Fibroblast of skin of left quadriceps (primary cell): ENCODE results near the gene KCNJ11.

Source experiments
- DNase-seq, 2 experiments: peaks; one replicate each; pipeline ENCODE4 v3.0.0-alpha.2; 2013; ENCODE audit warnings: low read depth in 2 of 2

Gene KCNJ11

DNA sequence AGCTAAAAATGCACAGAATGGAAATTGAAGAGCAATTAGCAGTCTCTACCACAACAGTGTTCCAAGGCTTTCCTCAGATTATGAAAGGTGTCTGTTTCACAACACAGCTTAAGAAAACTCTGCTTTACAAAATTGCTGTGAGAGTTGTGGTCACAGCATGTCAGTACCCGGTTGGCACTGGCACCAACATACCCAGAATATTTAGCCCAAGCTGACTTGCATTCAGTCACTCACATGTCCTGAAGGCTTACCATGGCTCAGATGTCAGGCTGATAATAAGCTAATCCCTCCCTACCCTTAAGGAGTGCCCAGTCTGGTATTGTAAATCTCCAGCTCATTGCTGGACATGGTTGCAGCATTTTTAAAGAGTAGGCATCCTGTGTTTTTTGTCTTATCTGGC is 22.0 kb downstream of the KCNJ11 start:
- DNase-seq = no peak

DNA sequence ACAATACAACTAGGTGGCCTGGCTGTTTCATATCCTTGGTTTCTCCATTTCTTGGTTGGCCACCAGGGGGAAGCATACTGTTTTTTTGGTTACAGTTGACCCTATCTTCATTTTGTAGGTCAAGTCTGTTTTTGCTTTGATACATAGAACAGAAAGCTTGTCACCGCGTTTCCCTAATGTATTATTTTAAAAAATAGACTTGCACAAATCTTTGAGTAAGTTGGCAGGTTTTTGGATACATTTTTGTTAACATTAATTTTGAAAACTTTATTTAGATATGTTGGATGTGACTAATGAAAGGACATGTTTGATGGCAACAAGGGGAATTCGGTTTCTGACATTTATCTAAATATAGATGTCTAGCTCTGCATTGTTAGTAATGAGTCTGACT is 33.9 kb downstream of the KCNJ11 start:
- DNase-seq = peak; percentile 35 to 36

DNA sequence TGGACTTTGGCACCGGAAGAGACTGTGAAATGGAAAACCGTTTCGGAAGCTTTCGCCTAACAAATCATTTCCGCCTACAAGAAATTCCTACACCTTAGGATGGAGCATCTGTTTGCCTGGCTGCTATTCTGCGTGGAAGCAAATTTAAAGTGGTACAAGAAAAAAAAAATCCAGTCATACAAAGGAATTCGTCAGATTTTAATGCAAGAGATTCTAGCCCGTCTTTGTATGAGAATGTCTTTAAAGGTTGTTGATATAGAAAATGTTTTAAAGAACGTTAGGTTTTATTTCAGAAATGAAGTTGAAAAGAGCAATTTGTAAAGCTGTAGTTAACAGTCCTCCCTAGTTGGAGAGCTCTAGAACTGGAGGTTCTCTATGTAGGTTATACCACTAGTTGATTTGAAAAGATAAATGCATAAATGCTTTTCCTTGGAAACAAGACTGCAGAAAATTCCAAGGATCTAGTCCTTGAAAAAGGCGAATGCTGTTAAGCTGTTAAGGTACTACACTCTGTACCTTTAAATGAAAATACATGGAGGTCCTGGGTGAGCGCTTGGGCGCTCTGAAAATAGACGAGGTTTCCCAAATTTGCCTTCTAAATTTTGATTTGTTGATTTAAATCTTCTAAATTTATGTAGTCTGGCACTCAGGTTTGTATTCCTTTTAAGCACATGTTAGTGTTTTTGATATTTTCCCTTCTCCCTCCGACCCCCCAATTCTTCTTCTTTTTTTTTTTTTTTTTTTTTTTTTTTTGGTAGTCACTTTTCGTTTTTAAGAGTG is 34.4 kb downstream of the KCNJ11 start:
- DNase-seq = no peak

DNA sequence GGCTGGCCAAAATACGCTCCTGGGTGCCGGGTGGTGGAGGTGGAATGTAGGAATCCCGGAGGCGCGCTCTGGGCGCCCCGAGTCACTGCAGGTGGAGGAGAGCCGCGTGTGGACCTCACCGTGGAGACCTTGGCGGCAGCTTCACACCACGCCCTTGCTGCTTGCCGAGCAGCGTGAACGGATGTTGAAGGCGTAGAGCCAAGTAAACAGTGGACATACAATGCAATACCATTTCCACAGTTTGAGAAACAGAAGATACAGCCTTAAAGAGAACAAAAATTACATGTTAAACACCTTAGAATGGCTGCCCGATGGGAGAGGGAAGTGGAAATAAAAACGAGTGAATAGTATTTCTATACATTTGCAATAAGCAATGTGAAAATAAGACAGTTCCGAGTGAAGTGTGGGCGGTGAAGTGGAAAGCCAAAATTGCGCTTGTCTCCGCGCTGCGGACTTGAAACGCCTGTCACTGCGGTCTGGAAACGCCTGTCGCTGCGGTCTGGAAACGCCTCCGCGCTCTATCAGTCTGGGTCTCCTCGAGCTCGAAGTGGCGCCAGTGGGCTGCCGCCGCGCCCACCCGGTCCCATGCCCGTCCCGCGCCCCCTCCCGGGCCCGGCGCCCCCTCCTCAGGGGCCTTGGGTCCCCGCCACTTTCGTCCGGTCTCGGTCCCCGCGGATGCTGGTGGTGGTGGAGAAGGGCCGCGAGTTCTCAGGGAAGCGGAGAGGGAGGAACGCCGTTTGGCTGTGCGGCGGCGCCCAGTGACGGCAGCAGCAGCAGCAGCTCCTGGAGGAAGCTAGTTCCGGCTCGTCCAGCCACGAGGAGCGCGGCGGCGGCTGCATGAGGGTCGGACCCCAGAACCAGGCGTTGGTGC is 35.3 kb downstream of the KCNJ11 start:
- DNase-seq = peak; percentile 39 to 42

DNA sequence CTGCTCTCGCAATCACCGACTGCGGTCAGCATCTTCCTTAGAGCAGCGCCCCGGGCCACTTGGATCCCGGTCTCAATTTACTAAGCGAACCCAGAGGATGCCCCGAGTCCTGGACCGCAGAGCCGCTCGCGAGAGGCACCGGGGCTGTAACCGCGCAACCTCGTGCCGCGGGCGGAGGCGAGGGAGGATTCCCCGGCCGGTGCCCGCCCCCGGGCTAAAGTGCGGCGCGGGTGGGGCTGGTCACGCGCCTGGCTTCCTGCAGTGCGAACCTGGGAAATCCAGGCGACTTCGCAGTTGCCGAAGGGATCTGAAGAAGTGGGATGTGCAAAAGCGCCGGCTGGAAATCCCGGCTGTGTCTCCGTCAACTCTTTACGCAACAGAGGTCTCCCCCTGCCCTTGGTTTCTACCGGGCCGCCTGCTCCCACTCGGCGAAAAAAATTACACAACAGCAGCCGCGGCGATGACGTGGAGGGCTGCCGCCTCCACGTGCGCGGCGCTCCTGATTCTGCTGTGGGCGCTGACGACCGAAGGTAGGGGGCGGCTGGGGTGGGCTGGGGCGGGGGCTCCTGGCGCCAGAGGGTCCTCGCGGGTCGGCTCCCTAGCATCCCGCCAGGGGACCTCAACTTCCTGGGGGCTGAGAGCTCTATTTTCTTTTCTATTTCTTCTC is 36.8 kb downstream of the KCNJ11 start, which contains the start of gene NCR3LG1:
TSS of gene NCR3LG1 (plus strand) at position 291 of the 667 bp plus-strand sequence. CDS start at position 461, 170 bp downstream.
- peak; percentile 20 to 29 for DNase-seq

DNA sequence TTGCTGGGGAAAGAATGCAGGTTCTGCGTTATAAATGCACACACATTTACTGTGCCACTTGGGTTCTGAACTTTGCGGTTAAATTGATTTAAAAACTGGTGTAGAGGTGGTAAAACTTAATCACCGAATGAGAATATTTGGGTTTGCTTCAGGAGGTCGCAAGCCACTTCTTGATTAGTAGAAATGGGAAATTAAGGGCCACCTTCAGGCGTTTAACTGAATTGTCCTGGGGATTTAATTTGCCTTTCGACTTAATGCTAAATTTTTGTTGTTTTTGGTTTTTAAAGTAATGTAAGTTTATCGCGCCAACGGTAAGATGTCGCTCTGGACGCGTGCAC is 37.3 kb downstream of the KCNJ11 start:
- no peak for DNase-seq

DNA sequence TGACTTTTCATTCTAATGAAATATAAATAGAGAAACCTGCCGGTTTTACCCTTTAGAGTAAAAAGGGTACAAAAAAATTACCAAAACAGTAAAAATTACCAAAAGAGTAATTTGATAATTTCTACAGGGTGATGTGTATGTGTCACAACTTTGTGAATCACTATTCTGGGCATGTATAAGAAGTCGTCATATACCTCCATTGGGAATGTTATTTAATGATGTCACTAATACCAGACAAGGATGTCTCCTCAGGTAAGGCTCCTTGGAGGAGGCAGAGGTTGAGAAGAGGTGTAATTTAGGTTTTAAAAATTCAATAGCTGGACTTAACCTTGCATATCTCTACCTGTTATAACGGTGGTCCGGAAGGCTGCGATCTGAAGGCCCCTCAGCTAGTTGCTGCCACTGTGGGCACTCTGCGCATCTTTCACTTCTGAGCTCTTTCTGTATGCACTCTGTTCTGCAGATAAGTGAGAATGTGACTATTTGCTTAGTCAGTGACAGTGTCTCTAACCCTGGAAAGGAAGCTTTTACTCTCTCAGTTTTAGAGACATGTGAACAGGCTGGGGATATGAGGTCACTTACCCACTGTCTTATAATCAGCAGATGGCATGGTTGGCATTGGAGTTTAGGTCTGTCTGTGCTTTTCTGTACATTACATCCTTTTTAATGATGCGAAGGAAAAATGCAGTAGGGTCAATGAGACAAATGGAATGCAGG is 37.8 kb downstream of the KCNJ11 start:
- DNase-seq = no peak

DNA sequence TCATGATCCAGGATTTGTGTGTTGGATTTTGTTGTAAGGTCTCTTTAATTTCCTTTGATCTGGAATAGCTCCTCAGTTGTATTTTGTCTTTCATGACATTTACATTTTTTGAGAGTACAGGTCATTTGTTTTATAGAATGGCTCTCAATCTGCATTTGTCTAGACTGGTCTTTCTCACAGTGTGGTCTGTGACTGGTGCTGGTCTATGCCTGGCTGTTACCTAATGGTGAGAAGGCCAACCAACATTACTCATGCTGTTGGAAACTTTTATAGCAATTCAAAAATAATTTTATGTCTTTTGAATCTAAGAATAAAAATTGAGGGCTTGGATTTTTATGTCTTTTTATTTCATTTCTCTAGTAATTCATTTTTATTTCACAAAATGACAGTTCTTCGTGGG is 40.8 kb downstream of the KCNJ11 start:
- DNase-seq = no peak

DNA sequence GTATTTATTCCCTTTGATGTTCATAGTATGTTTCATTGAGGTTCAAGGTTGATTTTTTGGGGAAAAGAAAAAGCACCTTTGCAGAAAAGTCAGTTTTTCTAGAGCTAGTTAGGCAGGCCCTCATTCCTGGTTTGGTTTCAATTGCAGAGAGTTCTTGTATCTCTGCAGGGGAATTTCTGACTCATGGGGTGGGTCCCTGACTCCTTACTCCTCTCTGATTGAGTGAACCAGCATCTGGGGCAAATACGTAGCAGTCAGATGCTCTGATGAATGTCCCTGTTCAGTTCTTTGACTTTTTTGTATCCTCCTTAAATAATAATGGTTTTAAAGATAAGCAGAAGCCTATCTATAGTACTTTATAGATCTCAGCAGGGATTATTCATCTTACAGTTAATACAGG is 44.6 kb downstream of the KCNJ11 start:
- DNase-seq = peak; percentile 50 to 61

DNA sequence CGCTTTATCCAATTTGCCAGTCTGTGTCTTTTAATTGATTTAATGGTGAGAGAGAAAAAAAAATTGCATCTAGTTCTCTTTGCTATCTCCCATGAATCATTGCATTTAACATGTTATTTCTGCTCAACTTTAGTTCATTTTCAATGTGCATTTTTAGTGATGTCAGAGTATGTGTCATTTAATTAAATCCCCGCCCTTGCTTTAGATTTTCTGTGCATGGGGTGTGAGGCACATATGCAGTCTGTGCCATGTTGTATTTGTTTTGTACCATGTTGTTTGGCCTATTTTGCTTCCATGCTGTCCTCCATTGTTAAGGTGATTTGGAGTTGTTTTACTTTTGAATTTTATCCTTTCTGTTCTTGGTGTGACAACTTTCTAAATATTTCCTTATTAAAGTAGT is 45.2 kb downstream of the KCNJ11 start:
- no peak for DNase-seq
